ENCODE measurements around the gene MUC7. TPM values are rescaled to one million over a fixed set of nuclear protein-coding genes. Genes with fewer than 3 reads are reported as not detected.

MUC7 gene
- total RNA-seq, 1 experiment from 2014 or later: not detected

DNA sequence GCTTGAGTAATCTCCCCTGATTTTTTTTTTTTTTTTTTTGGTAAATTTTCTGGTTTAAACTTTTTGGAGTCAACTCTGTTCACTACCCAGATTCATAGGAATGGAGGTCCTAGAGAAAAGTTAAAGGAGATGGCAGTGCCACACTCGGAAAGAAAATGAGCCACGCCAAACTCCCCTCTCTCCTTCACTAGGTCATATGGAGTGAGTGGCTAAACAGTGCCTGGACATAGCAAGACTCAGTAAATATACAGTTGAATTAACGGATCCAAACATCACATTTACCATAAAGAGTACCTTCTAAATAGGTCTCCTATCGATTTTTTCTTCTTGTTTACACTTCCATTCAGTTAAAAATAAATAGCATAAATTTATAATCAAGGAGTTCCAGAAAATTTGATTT, 32.7 kb downstream of the MUC7 start:
- DNase-seq (ENCODE audit: low read depth, low spot score) (no peak), ATAC-seq (no peak; the same call in 1 of the 2 replicates)
- Histone ChIP-seq H3K27me3 (ENCODE audit: insufficient read depth, low read length) (no peaks in the 10 kb centered on the region), H3K79me2 (ENCODE audit: insufficient read depth, low read length) (no peaks in the 10 kb centered on the region), H2AFZ (ENCODE audit: low read depth, low read length, poor library complexity, severe bottlenecking) (peak overlapping the region; percentile 44), H3K9me3 (ENCODE audit: control insufficient read depth in 1 of 2, insufficient read depth in 1 of 2, low read depth in 1 of 2, low read length in 2 of 2) (no peaks in the 10 kb centered on the region), H3K36me3 (ENCODE audit: control insufficient read depth in 1 of 2, insufficient read depth in 2 of 2, low read length in 2 of 2) (no peaks in the 10 kb centered on the region), H4K20me1 (ENCODE audit: insufficient read depth) (no peaks in the 10 kb centered on the region), H3K4me2 (ENCODE audit: low read length) (no peak overlapping the region), H3K9ac (ENCODE audit: low read length) (no peak overlapping the region), H3K4me3 (replicated peaks in 1 of 2; ENCODE audit: low read depth in 1 of 2, low read length in 2 of 2) (no peak overlapping the region), H3K27ac (ENCODE audit: low read depth, low read length) (no peak overlapping the region), H3K9me2 (ENCODE audit: insufficient read depth) (no peaks in the 10 kb centered on the region), H3K4me1 (ENCODE audit: control insufficient read depth in 1 of 2, insufficient read depth in 2 of 2, low read length in 2 of 2) (no peaks in the 10 kb centered on the region)
- ChIA-PET CTCF (no interaction called here), POLR2A (no interaction called here), RAD21 (ENCODE audit: low non-redundant PET in 1 of 2, low total read pairs in 2 of 2, uncharacterized antibody in 2 of 2, unreplicated experiment in 2 of 2) (no interaction called here)
- intact Hi-C loops (cut with micrococcal nuclease): loop anchor here (2.0 to 10.0 kb wide), 5 partner anchors 54 to 816 kb away; no protein-coding TSS in a partner anchor
- no peak for TF ChIP-seq SP1 (IDR thresholded peaks at IDR 0.05; ENCODE audit: low read depth)
- TF ChIP-seq FOSL1 (IDR thresholded peaks at IDR 0.05; ENCODE audit: low read depth): no peak
- no peak for TF ChIP-seq POLR2AphosphoS5 (IDR thresholded peaks at IDR 0.05; ENCODE audit: low read depth, low read length)
- no peak for TF ChIP-seq JUND (IDR thresholded peaks at IDR 0.05)
- TF ChIP-seq, protein P1, sequence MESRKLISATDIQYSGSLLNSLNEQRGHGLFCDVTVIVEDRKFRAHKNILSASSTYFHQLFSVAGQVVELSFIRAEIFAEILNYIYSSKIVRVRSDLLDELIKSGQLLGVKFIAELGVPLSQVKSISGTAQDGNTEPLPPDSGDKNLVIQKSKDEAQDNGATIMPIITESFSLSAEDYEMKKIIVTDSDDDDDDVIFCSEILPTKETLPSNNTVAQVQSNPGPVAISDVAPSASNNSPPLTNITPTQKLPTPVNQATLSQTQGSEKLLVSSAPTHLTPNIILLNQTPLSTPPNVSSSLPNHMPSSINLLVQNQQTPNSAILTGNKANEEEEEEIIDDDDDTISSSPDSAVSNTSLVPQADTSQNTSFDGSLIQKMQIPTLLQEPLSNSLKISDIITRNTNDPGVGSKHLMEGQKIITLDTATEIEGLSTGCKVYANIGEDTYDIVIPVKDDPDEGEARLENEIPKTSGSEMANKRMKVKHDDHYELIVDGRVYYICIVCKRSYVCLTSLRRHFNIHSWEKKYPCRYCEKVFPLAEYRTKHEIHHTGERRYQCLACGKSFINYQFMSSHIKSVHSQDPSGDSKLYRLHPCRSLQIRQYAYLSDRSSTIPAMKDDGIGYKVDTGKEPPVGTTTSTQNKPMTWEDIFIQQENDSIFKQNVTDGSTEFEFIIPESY (IDR thresholded peaks at IDR 0.05; ENCODE audit: extremely low read depth, insufficient replicate concordance, low read length): no peak
- no peak for TF ChIP-seq EZH2 (IDR thresholded peaks at IDR 0.05)
- no peak for TF ChIP-seq ZFX (IDR thresholded peaks at IDR 0.05)
- TF ChIP-seq, protein P2, sequence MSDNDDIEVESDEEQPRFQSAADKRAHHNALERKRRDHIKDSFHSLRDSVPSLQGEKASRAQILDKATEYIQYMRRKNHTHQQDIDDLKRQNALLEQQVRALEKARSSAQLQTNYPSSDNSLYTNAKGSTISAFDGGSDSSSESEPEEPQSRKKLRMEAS (IDR thresholded peaks at IDR 0.05): no peak
- TF ChIP-seq EGR1 (IDR thresholded peaks at IDR 0.05; ENCODE audit: low read depth): no peak
- TF ChIP-seq CBX3 (IDR thresholded peaks at IDR 0.05; ENCODE audit: low read depth): no peak
- TF ChIP-seq SRF (IDR thresholded peaks at IDR 0.05; ENCODE audit: low read depth): no peak
- TF ChIP-seq YY1 (IDR thresholded peaks at IDR 0.05; ENCODE audit: extremely low read depth, insufficient replicate concordance, low read depth, low read length): no peak
- no peak for TF ChIP-seq ZNF274 (IDR thresholded peaks at IDR 0.05; ENCODE audit: low read depth, low read length)
- TF ChIP-seq, protein P3, sequence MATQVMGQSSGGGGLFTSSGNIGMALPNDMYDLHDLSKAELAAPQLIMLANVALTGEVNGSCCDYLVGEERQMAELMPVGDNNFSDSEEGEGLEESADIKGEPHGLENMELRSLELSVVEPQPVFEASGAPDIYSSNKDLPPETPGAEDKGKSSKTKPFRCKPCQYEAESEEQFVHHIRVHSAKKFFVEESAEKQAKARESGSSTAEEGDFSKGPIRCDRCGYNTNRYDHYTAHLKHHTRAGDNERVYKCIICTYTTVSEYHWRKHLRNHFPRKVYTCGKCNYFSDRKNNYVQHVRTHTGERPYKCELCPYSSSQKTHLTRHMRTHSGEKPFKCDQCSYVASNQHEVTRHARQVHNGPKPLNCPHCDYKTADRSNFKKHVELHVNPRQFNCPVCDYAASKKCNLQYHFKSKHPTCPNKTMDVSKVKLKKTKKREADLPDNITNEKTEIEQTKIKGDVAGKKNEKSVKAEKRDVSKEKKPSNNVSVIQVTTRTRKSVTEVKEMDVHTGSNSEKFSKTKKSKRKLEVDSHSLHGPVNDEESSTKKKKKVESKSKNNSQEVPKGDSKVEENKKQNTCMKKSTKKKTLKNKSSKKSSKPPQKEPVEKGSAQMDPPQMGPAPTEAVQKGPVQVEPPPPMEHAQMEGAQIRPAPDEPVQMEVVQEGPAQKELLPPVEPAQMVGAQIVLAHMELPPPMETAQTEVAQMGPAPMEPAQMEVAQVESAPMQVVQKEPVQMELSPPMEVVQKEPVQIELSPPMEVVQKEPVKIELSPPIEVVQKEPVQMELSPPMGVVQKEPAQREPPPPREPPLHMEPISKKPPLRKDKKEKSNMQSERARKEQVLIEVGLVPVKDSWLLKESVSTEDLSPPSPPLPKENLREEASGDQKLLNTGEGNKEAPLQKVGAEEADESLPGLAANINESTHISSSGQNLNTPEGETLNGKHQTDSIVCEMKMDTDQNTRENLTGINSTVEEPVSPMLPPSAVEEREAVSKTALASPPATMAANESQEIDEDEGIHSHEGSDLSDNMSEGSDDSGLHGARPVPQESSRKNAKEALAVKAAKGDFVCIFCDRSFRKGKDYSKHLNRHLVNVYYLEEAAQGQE (IDR thresholded peaks at IDR 0.05; ENCODE audit: low read depth): no peak
- no peak for TF ChIP-seq POLR2A (IDR thresholded peaks at IDR 0.05; ENCODE audit: borderline replicate concordance, extremely low read depth, insufficient read depth, insufficient read length)
- TF ChIP-seq, protein P4, sequence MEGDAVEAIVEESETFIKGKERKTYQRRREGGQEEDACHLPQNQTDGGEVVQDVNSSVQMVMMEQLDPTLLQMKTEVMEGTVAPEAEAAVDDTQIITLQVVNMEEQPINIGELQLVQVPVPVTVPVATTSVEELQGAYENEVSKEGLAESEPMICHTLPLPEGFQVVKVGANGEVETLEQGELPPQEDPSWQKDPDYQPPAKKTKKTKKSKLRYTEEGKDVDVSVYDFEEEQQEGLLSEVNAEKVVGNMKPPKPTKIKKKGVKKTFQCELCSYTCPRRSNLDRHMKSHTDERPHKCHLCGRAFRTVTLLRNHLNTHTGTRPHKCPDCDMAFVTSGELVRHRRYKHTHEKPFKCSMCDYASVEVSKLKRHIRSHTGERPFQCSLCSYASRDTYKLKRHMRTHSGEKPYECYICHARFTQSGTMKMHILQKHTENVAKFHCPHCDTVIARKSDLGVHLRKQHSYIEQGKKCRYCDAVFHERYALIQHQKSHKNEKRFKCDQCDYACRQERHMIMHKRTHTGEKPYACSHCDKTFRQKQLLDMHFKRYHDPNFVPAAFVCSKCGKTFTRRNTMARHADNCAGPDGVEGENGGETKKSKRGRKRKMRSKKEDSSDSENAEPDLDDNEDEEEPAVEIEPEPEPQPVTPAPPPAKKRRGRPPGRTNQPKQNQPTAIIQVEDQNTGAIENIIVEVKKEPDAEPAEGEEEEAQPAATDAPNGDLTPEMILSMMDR (IDR thresholded peaks at IDR 0.05 in 2 of 3, conservative IDR thresholded peaks at IDR 0.05 in 1 of 3; ENCODE audit: borderline replicate concordance in 1 of 3, insufficient read depth in 1 of 3, low read depth in 2 of 3, low read length in 2 of 3): no peak
- no peak for TF ChIP-seq RAD21 (IDR thresholded peaks at IDR 0.05; ENCODE audit: low read depth)
- TF ChIP-seq ELF1 (IDR thresholded peaks at IDR 0.05; ENCODE audit: borderline replicate concordance, low read depth): no peak
- no TSS peak for BruUV-seq (replicated peaks)

Measured in HCT116 (cell line).